ENCODE measurements around the gene OPN1SW. TPM values are rescaled to one million over a fixed set of nuclear protein-coding genes. Genes with fewer than 3 reads are reported as not detected.

OPN1SW gene
- total and polyA plus RNA-seq, 9 of the 15 experiments (the other 6 are each of a cell fraction or from before 2014, with no cell fraction given) = 0.84 to 1.0 TPM; not detected in 7

- TF ChIP-seq PRDM10 (IDR thresholded peaks at IDR 0.05; ENCODE audit: partially characterized antibody) = no peak
- no peak for TF ChIP-seq SRSF9 (IDR thresholded peaks at IDR 0.05; ENCODE audit: borderline replicate concordance, low read depth, low read length)
- TF ChIP-seq, protein P1, sequence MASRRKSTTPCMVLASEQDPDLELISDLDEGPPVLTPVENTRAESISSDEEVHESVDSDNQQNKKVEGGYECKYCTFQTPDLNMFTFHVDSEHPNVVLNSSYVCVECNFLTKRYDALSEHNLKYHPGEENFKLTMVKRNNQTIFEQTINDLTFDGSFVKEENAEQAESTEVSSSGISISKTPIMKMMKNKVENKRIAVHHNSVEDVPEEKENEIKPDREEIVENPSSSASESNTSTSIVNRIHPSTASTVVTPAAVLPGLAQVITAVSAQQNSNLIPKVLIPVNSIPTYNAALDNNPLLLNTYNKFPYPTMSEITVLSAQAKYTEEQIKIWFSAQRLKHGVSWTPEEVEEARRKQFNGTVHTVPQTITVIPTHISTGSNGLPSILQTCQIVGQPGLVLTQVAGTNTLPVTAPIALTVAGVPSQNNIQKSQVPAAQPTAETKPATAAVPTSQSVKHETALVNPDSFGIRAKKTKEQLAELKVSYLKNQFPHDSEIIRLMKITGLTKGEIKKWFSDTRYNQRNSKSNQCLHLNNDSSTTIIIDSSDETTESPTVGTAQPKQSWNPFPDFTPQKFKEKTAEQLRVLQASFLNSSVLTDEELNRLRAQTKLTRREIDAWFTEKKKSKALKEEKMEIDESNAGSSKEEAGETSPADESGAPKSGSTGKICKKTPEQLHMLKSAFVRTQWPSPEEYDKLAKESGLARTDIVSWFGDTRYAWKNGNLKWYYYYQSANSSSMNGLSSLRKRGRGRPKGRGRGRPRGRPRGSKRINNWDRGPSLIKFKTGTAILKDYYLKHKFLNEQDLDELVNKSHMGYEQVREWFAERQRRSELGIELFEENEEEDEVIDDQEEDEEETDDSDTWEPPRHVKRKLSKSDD (conservative IDR thresholded peaks at IDR 0.05; ENCODE audit: low read length) = no peak
- TF ChIP-seq, protein P2, sequence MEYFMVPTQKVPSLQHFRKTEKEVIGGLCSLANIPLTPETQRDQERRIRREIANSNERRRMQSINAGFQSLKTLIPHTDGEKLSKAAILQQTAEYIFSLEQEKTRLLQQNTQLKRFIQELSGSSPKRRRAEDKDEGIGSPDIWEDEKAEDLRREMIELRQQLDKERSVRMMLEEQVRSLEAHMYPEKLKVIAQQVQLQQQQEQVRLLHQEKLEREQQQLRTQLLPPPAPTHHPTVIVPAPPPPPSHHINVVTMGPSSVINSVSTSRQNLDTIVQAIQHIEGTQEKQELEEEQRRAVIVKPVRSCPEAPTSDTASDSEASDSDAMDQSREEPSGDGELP (CRISPR knock-in tag; IDR thresholded peaks at IDR 0.05; ENCODE audit: borderline replicate concordance) = no peak
- no peak for TF ChIP-seq XRCC5 (IDR thresholded peaks at IDR 0.05; ENCODE audit: low read depth, low read length)
- no peak for TF ChIP-seq ZBTB11 (CRISPR knock-in tag; IDR thresholded peaks at IDR 0.05)
- TF ChIP-seq DNMT1 (IDR thresholded peaks at IDR 0.05) = 0 out of 2 replicates have a peak, but pooled peaks have one; percentile 32
- no peak for TF ChIP-seq ZNF23 (CRISPR knock-in tag; IDR thresholded peaks at IDR 0.05)
- TF ChIP-seq PHTF2 (CRISPR knock-in tag; IDR thresholded peaks at IDR 0.05) = no peak
- no peak for TF ChIP-seq PPARD (CRISPR knock-in tag; IDR thresholded peaks at IDR 0.05)
- no peak for TF ChIP-seq ZNF347 (CRISPR knock-in tag; IDR thresholded peaks at IDR 0.05; ENCODE audit: low read depth)
- no peak for TF ChIP-seq BRD9 (IDR thresholded peaks at IDR 0.05; ENCODE audit: low read depth, partially characterized antibody)
- TF ChIP-seq CAMTA2 (CRISPR knock-in tag; conservative IDR thresholded peaks at IDR 0.05) = no peak
- TF ChIP-seq BHLHE40 (IDR thresholded peaks at IDR 0.05; ENCODE audit: low read length) = no peak
- no peak for TF ChIP-seq RAD51 (IDR thresholded peaks at IDR 0.05; ENCODE audit: borderline replicate concordance, low read depth)
- no peak for TF ChIP-seq L3MBTL2 (IDR thresholded peaks at IDR 0.05)
Observed at GRCh38 chr7:128777156-128778123, 1.8 kb upstream of the OPN1SW start (continued).

Data from K562 (cell line).